ENCODE results near the gene HAAO.
A peak's percentile ranks its signal among the peaks of the same experiment; 100 is the strongest.

The HAAO gene

DNA sequence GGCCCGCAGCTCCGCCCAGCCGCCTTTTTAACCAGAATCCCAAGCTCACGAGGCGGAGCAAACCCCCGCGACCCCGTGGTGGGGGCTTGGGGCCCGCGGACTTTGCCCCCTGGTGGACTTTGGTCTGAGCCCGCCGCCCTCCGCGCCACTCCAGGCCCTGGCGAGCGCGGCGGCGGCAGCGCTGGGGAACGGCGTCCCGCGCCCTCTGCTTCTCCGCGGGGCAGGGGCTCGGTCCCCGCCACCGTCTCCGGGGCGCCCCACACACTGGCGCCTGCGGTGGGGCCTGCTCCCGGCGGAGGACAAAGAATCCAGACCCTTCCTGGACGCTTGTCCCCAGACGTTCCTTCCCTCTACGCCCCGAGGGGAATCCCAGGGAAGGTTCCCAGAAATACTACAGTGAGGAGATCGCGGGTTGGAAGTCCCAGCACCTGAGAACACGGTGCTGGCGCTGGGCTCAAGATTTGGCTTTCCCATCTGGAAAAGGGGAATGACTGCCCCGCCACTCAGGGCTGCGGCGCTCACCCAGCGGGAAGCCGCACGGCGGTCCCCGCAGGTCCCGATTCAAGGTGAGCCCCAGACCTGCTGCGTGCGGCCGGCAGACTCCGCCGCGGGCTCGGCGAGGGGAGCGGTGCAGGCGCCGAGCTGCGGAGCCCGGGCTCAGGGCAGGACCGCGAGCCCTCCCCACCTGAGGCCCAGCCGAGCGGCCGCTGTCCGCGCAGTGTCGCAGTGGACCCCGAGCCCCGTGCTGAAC lies at the start of gene HAAO:
TSS of gene HAAO (minus strand) at position 1 of the 751 bp plus-strand sequence. CDS start 47 bp downstream, outside the sequence.
- CTCF ChIA-PET = interaction anchor here (0.7 kb wide), 1 partner anchor 304 kb away, joined by 4 read pairs; no protein-coding TSS in a partner anchor
- POLR2A ChIA-PET (ENCODE audit: low non-redundant PET) = no interaction called here
- DNase-seq (ENCODE audit: low spot score) = peak; percentile 17
- TF ChIP-seq, protein P1, sequence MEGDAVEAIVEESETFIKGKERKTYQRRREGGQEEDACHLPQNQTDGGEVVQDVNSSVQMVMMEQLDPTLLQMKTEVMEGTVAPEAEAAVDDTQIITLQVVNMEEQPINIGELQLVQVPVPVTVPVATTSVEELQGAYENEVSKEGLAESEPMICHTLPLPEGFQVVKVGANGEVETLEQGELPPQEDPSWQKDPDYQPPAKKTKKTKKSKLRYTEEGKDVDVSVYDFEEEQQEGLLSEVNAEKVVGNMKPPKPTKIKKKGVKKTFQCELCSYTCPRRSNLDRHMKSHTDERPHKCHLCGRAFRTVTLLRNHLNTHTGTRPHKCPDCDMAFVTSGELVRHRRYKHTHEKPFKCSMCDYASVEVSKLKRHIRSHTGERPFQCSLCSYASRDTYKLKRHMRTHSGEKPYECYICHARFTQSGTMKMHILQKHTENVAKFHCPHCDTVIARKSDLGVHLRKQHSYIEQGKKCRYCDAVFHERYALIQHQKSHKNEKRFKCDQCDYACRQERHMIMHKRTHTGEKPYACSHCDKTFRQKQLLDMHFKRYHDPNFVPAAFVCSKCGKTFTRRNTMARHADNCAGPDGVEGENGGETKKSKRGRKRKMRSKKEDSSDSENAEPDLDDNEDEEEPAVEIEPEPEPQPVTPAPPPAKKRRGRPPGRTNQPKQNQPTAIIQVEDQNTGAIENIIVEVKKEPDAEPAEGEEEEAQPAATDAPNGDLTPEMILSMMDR (conservative IDR thresholded peaks at IDR 0.05; ENCODE audit: low read depth) = no peak
- no peak within 1 kb of the TSS for H3K27ac ChIP-seq

DNA sequence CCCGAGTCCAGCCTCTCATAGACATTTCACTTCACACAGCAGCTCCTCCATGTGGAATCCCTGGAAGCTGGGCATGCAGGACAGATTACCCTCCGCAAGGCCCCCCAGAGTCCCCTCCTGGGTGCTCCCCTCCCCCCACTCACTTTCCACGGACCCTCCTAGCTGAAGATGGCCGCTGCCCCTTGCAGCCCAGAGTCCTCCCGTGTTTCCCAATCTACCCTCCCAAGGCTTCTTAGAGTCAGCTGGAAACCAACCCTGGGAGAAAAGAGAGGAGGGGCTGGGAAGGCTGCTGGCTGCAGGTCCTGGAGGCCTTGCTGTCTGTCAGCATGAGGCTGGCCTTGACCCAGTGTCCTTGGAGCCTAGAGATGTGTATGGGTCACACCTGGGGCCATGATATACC lies 49.0 kb upstream of the HAAO start:
- no peak overlapping the region for H3K27ac ChIP-seq
- no peak for DNase-seq (ENCODE audit: low spot score)
- TF ChIP-seq, protein P1 (conservative IDR thresholded peaks at IDR 0.05; ENCODE audit: low read depth) = no peak
- CTCF ChIA-PET = no interaction called here
- POLR2A ChIA-PET (ENCODE audit: low non-redundant PET) = no interaction called here

DNA sequence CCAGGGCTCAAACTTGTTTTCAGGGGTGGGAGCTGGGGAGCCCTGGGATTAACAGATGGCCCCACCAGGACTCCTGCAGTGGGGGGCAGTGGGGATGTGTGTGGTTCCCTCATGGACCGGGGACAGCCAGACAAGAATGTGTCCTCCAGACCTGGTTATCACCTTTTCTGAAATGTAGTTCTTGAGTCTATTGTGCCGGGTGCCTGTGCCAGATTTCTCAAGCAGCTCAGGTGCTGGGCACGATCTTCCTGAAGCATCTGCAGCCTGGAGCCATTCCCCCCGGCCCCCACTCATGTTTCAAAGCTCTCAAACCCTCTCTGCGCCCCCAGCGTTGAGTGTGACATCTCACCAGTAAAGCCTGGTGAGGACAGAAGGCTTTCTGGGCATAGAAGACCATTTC lies 48.4 kb upstream of the HAAO start:
- ChIA-PET POLR2A (ENCODE audit: low non-redundant PET) (no interaction called here), CTCF (no interaction called here)
- DNase-seq (ENCODE audit: low spot score) = no peak
- TF ChIP-seq, protein P1 (conservative IDR thresholded peaks at IDR 0.05; ENCODE audit: low read depth) = no peak
- H3K27ac ChIP-seq = no peak overlapping the region

DNA sequence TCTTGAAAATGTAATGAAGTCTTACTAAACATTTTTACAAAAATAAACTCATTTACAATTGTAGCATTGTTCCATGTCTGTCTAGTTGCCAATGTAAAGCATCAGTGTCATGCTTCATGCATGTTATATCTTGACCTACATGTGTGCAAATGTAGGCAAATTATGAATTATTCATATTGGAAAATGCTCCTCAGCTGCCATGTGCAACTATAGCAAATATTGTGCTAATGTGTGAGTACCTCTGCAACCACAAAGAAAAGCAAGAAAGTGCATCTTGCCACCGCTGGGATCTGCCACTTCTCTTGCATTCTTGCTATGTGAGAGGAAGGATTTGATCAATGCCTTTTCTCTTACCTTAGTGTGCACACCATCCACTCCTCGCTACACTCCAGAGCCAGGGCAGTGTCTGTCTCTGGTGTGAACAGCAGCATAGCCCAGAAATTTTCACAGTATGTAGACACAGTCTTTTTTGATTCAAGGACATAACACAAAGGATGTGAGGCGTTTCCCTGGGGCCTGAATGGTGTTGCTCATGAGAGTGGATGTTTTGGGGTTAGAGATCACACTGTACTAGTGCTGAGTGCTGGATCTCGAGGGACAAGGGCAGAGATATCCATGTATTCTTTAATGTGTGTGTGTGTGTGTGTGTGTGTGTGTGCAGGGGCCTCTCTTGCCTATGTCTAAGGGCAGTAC lies 47.6 kb upstream of the HAAO start:
- POLR2A ChIA-PET (ENCODE audit: low non-redundant PET) = no interaction called here
- TF ChIP-seq, protein P1 (conservative IDR thresholded peaks at IDR 0.05; ENCODE audit: low read depth) = no peak
- no peak for DNase-seq (ENCODE audit: low spot score)
- CTCF ChIA-PET = no interaction called here
- H3K27ac ChIP-seq = no peak overlapping the region

DNA sequence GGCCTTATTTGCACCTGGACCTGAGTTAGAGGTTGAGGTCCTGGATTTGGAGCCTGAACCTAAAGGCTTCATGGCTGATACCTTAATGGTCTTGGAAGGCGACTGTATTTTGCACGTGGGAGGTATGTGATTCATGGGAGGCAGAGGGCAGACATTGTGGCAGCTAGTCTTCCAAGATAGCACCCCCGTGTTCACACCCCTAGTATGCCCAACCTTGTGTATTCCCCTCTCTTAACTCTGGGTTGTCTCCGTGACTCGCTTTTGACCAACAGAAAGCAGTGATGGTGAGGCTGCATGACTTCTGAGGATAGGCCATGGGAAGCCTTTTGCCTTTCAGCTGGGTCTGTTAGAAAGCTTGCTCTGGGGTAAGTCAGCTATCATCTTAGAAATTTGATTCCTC lies 45.8 kb upstream of the HAAO start:
- H3K27ac ChIP-seq = no peak overlapping the region
- TF ChIP-seq, protein P1 (conservative IDR thresholded peaks at IDR 0.05; ENCODE audit: low read depth) = no peak
- ChIA-PET POLR2A (ENCODE audit: low non-redundant PET) (no interaction called here), CTCF (interaction anchor here (0.8 kb wide), 1 partner anchor 9 kb away, joined by 3 read pairs; no protein-coding TSS in a partner anchor)
- no peak for DNase-seq (ENCODE audit: low spot score)

DNA sequence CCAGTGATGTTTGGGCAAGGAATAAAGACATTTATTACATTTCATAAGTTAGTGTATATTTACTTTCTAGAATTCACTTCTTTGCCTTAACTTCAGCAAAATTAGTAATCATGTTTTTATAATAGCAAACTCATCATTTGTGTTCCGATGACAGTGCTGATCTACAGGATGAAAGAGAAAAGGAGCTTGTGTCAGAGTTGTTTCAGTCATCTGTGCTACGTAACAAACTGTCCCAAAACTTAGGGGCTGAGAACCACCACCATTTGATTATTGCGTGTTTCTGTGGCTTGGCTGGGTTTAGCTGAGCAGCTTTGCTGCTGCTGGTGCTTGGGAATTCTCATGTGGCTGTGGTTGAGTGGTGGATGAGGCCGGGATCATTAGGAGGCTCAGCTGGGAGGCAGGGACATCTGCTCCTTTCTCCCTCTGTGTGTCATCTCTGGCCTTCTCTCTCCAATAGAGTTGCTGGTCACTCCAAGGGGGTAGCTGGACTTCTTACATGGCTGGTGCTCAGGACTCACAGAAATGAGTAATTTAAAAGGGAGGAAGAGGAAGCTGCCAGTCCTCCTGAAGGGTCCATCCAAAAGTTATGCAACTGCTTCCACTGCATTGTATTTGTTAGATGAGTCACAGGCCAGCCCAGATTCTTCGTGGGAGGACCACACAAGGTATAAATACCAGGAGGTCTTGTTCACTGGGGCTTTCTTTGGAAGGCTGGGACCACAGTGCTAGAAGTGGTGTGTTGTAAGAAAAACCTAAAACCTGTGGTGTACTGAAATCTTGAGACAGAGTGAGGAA lies 43.4 kb upstream of the HAAO start:
- POLR2A ChIA-PET (ENCODE audit: low non-redundant PET) = no interaction called here
- peak; percentile 85 for DNase-seq (ENCODE audit: low spot score)
- peak overlapping the region; percentile 84 for H3K27ac ChIP-seq

More for the DNA sequence above, 43.4 kb upstream of the HAAO start:
- TF ChIP-seq, protein P1 (conservative IDR thresholded peaks at IDR 0.05; ENCODE audit: low read depth) = no peak
- CTCF ChIA-PET = interaction anchor here (0.5 to 1.1 kb wide), 4 partner anchors 31 to 648 kb away, joined by 3 to 5 read pairs (median 4); no protein-coding TSS in a partner anchor

All from RWPE1 (cell line).